Thymus (tissue), 14 donors: ENCODE data around the gene SHTN1. TPM values are rescaled to one million over a fixed set of nuclear protein-coding genes. Genes with fewer than 3 reads are reported as not detected.

Experiments used
- DNase-seq, 9 donors: peaks; one replicate each; pipeline ENCODE4 v3.0.0-alpha.2; 2013; ENCODE audit warnings: low spot score in 9 of 9, low read depth in 6 of 9, missing footprints in 1 of 9
- H3K27ac ChIP-seq, 2 donors: one replicate each; pipeline ENCODE4 v1.5.1; 2013; ENCODE audit warnings: control low read depth in 1 of 2, low read depth in 1 of 2, low read length in 1 of 2, mild to moderate bottlenecking in 1 of 2, moderate library complexity in 1 of 2
- H3K27me3 ChIP-seq, 2 donors: one replicate each; pipeline ENCODE4 v1.5.1; 2013; ENCODE audit warnings: low read length in 1 of 2; ENCODE audit not compliant: control insufficient read depth in 2 of 2, insufficient read depth in 1 of 2
- H3K36me3 ChIP-seq, 2 donors: one replicate each; pipeline ENCODE4 v1.5.1; 2013; ENCODE audit warnings: low read length in 1 of 2, mild to moderate bottlenecking in 1 of 2, moderate library complexity in 1 of 2; ENCODE audit not compliant: control insufficient read depth in 2 of 2, insufficient read depth in 2 of 2
- H3K4me1 ChIP-seq, 2 donors: one replicate each; pipeline ENCODE4 v1.5.1; 2013; ENCODE audit warnings: low read length in 2 of 2; ENCODE audit not compliant: control insufficient read depth in 2 of 2, insufficient read depth in 2 of 2
- H3K4me3 ChIP-seq, 2 donors: one replicate each; pipeline ENCODE4 v1.5.1; 2013; ENCODE audit warnings: low read length in 2 of 2, control low read depth in 1 of 2, mild to moderate bottlenecking in 1 of 2
- H3K9me3 ChIP-seq, 2 donors: one replicate each; pipeline ENCODE4 v1.5.1; 2013; ENCODE audit warnings: low read length in 1 of 2, mild to moderate bottlenecking in 1 of 2; ENCODE audit not compliant: control insufficient read depth in 2 of 2, insufficient read depth in 1 of 2
- WGBS: extraction: QIAGEN DNeasy Blood & Tissue Kit; methylation state at CpG from one replicate; pipeline ENCODE4 v1.1.7; 2013; 5-methylcytosine and 5-hydroxymethylcytosine counted together
- long read RNA-seq, 10 donors: transcript quantifications; one replicate each; lab custom pipeline, GENCODE V29; 2026
- polyA plus RNA-seq: library from polyadenylated mRNA; stranded (reverse); fragments of 200-250 nt; gene quantifications from one replicate; pipeline ENCODE4 v1.2.3, GENCODE V29; 2013
- total RNA-seq: library from RNA; stranded (reverse); fragments of 120-200 nt; gene quantifications from one replicate; pipeline ENCODE4 v1.2.4, GENCODE V29; 2013
- donor health status: healthy.

The SHTN1 gene, protein sequence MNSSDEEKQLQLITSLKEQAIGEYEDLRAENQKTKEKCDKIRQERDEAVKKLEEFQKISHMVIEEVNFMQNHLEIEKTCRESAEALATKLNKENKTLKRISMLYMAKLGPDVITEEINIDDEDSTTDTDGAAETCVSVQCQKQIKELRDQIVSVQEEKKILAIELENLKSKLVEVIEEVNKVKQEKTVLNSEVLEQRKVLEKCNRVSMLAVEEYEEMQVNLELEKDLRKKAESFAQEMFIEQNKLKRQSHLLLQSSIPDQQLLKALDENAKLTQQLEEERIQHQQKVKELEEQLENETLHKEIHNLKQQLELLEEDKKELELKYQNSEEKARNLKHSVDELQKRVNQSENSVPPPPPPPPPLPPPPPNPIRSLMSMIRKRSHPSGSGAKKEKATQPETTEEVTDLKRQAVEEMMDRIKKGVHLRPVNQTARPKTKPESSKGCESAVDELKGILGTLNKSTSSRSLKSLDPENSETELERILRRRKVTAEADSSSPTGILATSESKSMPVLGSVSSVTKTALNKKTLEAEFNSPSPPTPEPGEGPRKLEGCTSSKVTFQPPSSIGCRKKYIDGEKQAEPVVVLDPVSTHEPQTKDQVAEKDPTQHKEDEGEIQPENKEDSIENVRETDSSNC
- total RNA-seq (5.8 TPM), polyA plus RNA-seq (23.0 TPM)
- long read RNA-seq, donor 1, result 0 reads
- long read RNA-seq, donor 2, result 0 reads
- long read RNA-seq, donor 3, full-length matches to known transcripts, result 2 of 2 reads
- long read RNA-seq, donor 3, partial matches to known transcripts, result 0 of 2 reads
- long read RNA-seq, donor 3, other reads (novel, unspliced or antisense), result 0 of 2 reads
- long read RNA-seq, donor 4, result 0 reads
- long read RNA-seq, donor 5, full-length matches to known transcripts, result 3 of 14 reads
- long read RNA-seq, donor 5, partial matches to known transcripts, result 11 of 14 reads
- long read RNA-seq, donor 5, other reads (novel, unspliced or antisense), result 0 of 14 reads
- long read RNA-seq, donor 6, full-length matches to known transcripts, result 2 of 2 reads
- long read RNA-seq, donor 6, partial matches to known transcripts, result 0 of 2 reads
- long read RNA-seq, donor 6, other reads (novel, unspliced or antisense), result 0 of 2 reads
- long read RNA-seq, donor 7, result 0 reads
- long read RNA-seq, donor 8, result 0 reads
- long read RNA-seq, donor 9, full-length matches to known transcripts, result 1 of 1 reads
- long read RNA-seq, donor 9, partial matches to known transcripts, result 0 of 1 reads
- long read RNA-seq, donor 9, other reads (novel, unspliced or antisense), result 0 of 1 reads
- long read RNA-seq, donor 10, partial matches to known transcripts, result 5 of 5 reads
- long read RNA-seq, donor 10, other reads (novel, unspliced or antisense), result 0 of 5 reads

DNA sequence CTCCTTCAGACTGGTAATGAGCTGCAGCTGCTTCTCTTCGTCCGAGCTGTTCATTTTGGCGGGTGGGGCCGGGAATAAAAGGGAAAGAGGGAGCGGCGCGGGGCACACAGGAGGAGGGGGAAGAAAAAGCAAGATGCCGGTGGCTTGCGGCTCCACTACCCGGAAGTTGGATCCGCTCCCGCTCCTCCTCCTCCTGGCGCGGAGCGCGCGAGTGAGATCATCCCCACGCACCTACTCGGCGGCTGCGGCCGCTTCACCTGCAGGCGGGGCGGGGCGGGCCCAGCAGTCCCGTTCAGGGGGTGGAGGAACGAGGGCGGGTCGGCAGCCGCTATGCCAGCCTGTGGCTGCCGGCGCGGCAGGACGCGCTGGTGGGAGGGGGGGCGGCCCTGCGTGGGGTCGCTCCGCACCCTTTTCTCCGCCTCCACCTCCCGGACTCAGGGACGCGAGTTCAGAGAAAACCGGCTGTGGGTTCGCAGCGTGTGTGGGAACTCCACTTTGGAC lies at the start of gene SHTN1:
TSS of gene SHTN1 (minus strand) at position 162 of the 501 bp plus-strand sequence. CDS start at position 54, 108 bp downstream.
- H3K4me3 ChIP-seq, result peak within 1 kb of the TSS; percentile 31 to 49
- H3K27ac ChIP-seq, result peak within 1 kb of the TSS in 1 of 2 donors; percentile 68
- no peaks in the 10 kb centered on the region for H3K36me3 ChIP-seq
- peaks cover 22 to 30% of the 10 kb centered on the region in 2 donors for H3K27me3 ChIP-seq
- H3K4me1 ChIP-seq, result no peaks in the 10 kb centered on the region
- DNase-seq, result peak in 3 of 9 donors; percentile 12 to 34 (median 14)
- under 1% methylated on average over 46 of the region's 46 CpGs for WGBS
- no peaks in the 10 kb centered on the region for H3K9me3 ChIP-seq

DNA sequence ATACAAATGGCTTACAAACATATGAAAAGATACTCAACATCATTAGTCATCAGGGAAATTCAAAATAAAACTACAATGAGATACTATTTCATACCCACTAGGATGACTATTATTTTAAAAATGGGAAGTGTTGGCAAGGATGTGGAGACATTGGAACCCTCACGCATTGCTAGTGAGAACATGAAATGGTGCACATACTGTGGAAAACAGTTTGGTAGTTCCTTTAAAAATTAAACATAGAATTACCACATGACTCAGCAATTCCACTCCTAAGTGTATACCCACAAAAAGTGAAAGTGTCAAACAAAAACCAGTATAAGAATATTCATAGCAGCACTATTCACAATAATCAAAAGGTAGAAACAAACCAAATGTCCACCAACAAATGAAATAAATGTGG lies 48.5 kb upstream of the SHTN1 start:
- Histone ChIP-seq H3K9me3 (no peaks in the 10 kb centered on the region), H3K4me3 (no peak overlapping the region), H3K27ac (no peak overlapping the region), H3K4me1 (no peaks in the 10 kb centered on the region), H3K36me3 (no peaks in the 10 kb centered on the region), H3K27me3 (no peaks in the 10 kb centered on the region)
- DNase-seq, result no peak
- 88% methylated on average over 1 of the region's 1 CpG for WGBS

DNA sequence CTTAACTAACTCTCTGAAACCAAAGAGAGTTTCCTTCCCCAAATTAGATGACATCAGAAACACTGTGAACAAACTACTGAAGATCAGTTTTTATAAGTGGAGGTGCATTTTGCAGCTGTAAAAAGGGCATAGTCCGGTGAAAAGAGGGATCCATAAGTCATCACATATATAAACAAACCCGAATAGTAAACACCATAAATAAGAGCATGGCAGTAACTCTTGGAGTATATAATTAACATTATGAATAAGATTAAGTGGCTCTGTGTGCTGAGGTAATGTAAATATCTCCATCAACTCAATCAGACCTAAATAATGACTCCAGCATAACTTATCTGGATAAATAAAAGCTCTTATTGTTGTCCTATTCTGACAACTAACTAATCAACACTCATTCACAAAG lies 43.0 kb upstream of the SHTN1 start:
- H3K9me3 ChIP-seq, result no peaks in the 10 kb centered on the region
- WGBS, result 93% methylated on average over 2 of the region's 2 CpGs
- no peaks in the 10 kb centered on the region for H3K27me3 ChIP-seq
- DNase-seq, result no peak
- H3K27ac ChIP-seq, result no peak overlapping the region
- H3K36me3 ChIP-seq, result no peaks in the 10 kb centered on the region
- H3K4me3 ChIP-seq, result no peak overlapping the region
- no peaks in the 10 kb centered on the region for H3K4me1 ChIP-seq

GRCh38 chr10:117016266-117016665 lies 11.3 kb upstream of the SHTN1 start:
- H3K27ac ChIP-seq, result no peak overlapping the region
- DNase-seq, result no peak
- H3K4me1 ChIP-seq, result no peaks in the 10 kb centered on the region
- no peak overlapping the region for H3K4me3 ChIP-seq
- no peaks in the 10 kb centered on the region for H3K9me3 ChIP-seq
- 95% methylated on average over 8 of the region's 8 CpGs for WGBS
- no peaks in the 10 kb centered on the region for H3K27me3 ChIP-seq
- H3K36me3 ChIP-seq, result no peaks in the 10 kb centered on the region

DNA sequence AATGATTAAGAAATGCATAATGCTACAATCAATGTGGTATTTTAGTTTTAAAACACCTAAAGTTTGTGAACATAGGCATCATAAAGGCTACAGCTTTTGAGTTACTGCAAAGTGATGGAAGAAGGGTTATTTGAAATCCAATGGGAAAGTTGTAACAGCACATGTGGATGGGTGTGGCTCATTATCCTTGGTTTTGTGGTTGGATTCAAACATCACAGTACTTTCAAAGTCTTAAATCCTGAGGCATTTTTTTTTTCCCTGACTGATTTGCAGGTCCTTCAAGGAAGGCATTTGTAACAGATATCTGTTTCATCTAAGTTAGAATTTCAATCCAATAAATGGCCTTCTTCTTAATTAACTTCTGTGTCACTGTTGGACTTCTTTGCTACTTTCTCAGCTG lies 9.8 kb upstream of the SHTN1 start:
- Histone ChIP-seq H3K4me3 (no peak overlapping the region), H3K27ac (no peak overlapping the region), H3K36me3 (no peaks in the 10 kb centered on the region), H3K9me3 (no peaks in the 10 kb centered on the region), H3K4me1 (no peaks in the 10 kb centered on the region), H3K27me3 (no peaks in the 10 kb centered on the region)
- DNase-seq, result no peak

DNA sequence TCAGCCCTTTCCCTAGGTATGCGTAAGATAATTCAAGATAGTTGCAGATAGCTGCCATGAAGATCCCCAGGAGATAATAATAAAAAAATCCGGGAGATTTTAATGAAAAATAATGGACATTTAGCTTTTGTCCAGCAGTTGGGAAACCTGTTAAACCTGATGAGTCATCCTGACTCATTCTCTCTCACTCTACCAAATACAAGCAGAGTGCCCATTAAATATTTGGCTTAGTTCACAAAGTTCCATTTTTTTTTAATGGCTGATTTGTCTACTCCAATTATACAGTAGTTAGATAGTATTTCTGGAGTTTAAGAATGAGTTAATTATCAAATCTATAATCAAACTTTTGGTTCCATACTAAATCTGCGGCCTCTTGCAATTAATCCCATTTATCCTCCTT lies 2.1 kb upstream of the SHTN1 start:
- peaks cover 22 to 30% of the 10 kb centered on the region in 2 donors for H3K27me3 ChIP-seq
- no peaks in the 10 kb centered on the region for H3K4me1 ChIP-seq
- DNase-seq, result no peak
- no peak overlapping the region for H3K4me3 ChIP-seq
- no peaks in the 10 kb centered on the region for H3K9me3 ChIP-seq
- H3K27ac ChIP-seq, result no peak overlapping the region
- H3K36me3 ChIP-seq, result no peaks in the 10 kb centered on the region
- 98% methylated on average over 3 of the region's 3 CpGs for WGBS

GRCh38 chr10:117005527-117006055 lies 604 bp upstream of the SHTN1 start:
- no peak for DNase-seq
- WGBS, result 27% methylated on average over 21 of the region's 21 CpGs
- Histone ChIP-seq H3K27me3 (peaks cover 22 to 30% of the 10 kb centered on the region in 2 donors), H3K4me1 (no peaks in the 10 kb centered on the region), H3K27ac (no peak overlapping the region), H3K36me3 (no peaks in the 10 kb centered on the region), H3K4me3 (peak overlapping the region in 1 of 2 donors; percentile 49), H3K9me3 (no peaks in the 10 kb centered on the region)

- no peaks in the 10 kb centered on the region for H3K4me1 ChIP-seq
- DNase-seq, result peak in 1 of 9 donors; percentile 21
- H3K4me3 ChIP-seq, result peak overlapping the region; percentile 31 to 49
- H3K9me3 ChIP-seq, result no peaks in the 10 kb centered on the region
- WGBS, result 8% methylated on average over 47 of the region's 47 CpGs
- peak overlapping the region in 1 of 2 donors; percentile 68 for H3K27ac ChIP-seq
- peaks cover 22 to 30% of the 10 kb centered on the region in 2 donors for H3K27me3 ChIP-seq
- no peaks in the 10 kb centered on the region for H3K36me3 ChIP-seq
These were observed 561 bp downstream of the SHTN1 start for GRCh38 chr10:117004227-117005025.
